H1 (cell line): Measurements from ENCODE around the gene SAT1. TPM values are rescaled to one million over a fixed set of nuclear protein-coding genes. Genes with fewer than 3 reads are reported as not detected.

Experiments
- CTCF ChIA-PET: fragments of 300-600 bp; sonication (Branson Sonifier 250); formaldehyde crosslinking; loops from one replicate; lab custom pipeline; 2021; ENCODE audit not compliant: partially characterized antibody; lab: Charles Lee
- POLR2A ChIA-PET: fragments of 300-600 bp; sonication (Branson Sonifier 250); formaldehyde crosslinking; loops from one replicate; lab custom pipeline; 2021; ENCODE audit warnings: inconsistent platforms; ENCODE audit not compliant: partially characterized antibody; lab: Charles Lee
- DNase-seq, 2 experiments: peaks; one replicate each; pipeline versions ENCODE4 v3.0.0 to v3.0.0-alpha.2; 2010 to 2022; ENCODE audit warnings: low spot score in 2 of 2, low read depth in 1 of 2, mixed read lengths in 1 of 2
- FAIRE-seq: peaks from 2 replicates; lab custom pipeline; 2011; peaks lifted over from hg19 to GRCh38; lab: Jason Lieb, UNC
- H2AFZ ChIP-seq: 2 replicates; pipeline ENCODE4 v1.8.1; 2012; ENCODE audit warnings: low read length, inconsistent platforms
- H2AK5ac ChIP-seq: 2 replicates; pipeline ENCODE4 v1.6.1; 2013; ENCODE audit warnings: low read depth, low read length
- H2BK120ac ChIP-seq: replicated peaks from 2 replicates; pipeline ENCODE3; 2013; ENCODE audit warnings: low read depth, low read length, inconsistent platforms
- H2BK12ac ChIP-seq: 2 replicates; pipeline ENCODE4 v1.6.1; 2013; ENCODE audit warnings: low read depth, low read length
- H2BK15ac ChIP-seq: 2 replicates; pipeline ENCODE4 v1.6.1; 2013; ENCODE audit warnings: low read length
- H2BK20ac ChIP-seq: 2 replicates; pipeline ENCODE4 v1.6.1; 2013; ENCODE audit warnings: low read length
- H2BK5ac ChIP-seq: 2 replicates; pipeline ENCODE4 v1.6.1; 2013; ENCODE audit warnings: low read depth, low read length
- H3K14ac ChIP-seq: 2 replicates; pipeline ENCODE4 v1.6.1; 2013; ENCODE audit warnings: inconsistent platforms; ENCODE audit not compliant: insufficient read length
- H3K18ac ChIP-seq: 2 replicates; pipeline ENCODE4 v1.6.1; 2013; ENCODE audit warnings: low read length; ENCODE audit errors: extremely low read depth
- H3K23ac ChIP-seq: 2 replicates; pipeline ENCODE4 v1.6.1; 2013; ENCODE audit warnings: inconsistent platforms; ENCODE audit not compliant: insufficient read length
- H3K23me2 ChIP-seq: 2 replicates; pipeline ENCODE4 v1.6.1; 2013; ENCODE audit warnings: low read depth, low read length
- H3K27ac ChIP-seq: 2 replicates; pipeline ENCODE4 v1.6.1; 2011; ENCODE audit warnings: low read depth, low read length, inconsistent platforms
- H3K27me3 ChIP-seq, 4 experiments: replicated peaks in 1 of 4; 1 replicate in 1 of 4; 2 replicates in 3 of 4; pipeline versions ENCODE4 v1.6.1 to v1.8.1; 2011 to 2013; ENCODE audit warnings: low read length in 3 of 4, mild to moderate bottlenecking in 3 of 4, inconsistent platforms in 2 of 4, mixed read lengths in 2 of 4, moderate library complexity in 1 of 4; ENCODE audit not compliant: control insufficient read depth in 3 of 4, insufficient read depth in 3 of 4; ENCODE audit errors: extremely low read depth in 1 of 4
- H3K36me3 ChIP-seq, 4 experiments: 2 replicates each; pipeline versions ENCODE4 v1.6.1 to v1.8.1; 2011 to 2013; ENCODE audit warnings: mild to moderate bottlenecking in 4 of 4, low read length in 3 of 4, moderate library complexity in 2 of 4, control low read depth in 1 of 4, inconsistent platforms in 1 of 4; ENCODE audit not compliant: insufficient read depth in 4 of 4, control insufficient read depth in 2 of 4
- H3K4ac ChIP-seq: replicated peaks from 2 replicates; pipeline ENCODE3; 2013; ENCODE audit warnings: low read length, low read depth, mixed read lengths, inconsistent platforms; ENCODE audit not compliant: insufficient read length
- H3K4me1 ChIP-seq, 4 experiments: replicated peaks in 1 of 4; 1 replicate in 1 of 4; 2 replicates in 3 of 4; pipeline versions ENCODE4 v1.6.1 to v1.8.1; 2011 to 2013; ENCODE audit warnings: low read length in 3 of 4, inconsistent platforms in 2 of 4, mixed read lengths in 1 of 4; ENCODE audit not compliant: insufficient read depth in 4 of 4, control insufficient read depth in 3 of 4
- H3K4me2 ChIP-seq, 2 experiments: 2 replicates each; pipeline versions ENCODE4 v1.6.1 to v1.8.1; 2011 to 2013; ENCODE audit warnings: low read depth in 2 of 2, low read length in 2 of 2, control low read depth in 1 of 2, inconsistent platforms in 1 of 2, mild to moderate bottlenecking in 1 of 2; ENCODE audit not compliant: insufficient read depth in 1 of 2
- H3K4me3 ChIP-seq, 4 experiments: fragments of 200-600, 300-600 bp in 1 of 4; sonication (generic), shearing (Covaris generic), sonication (Bioruptor Twin) in 1 of 4; 2 replicates each; pipeline versions ENCODE4 v1.5.1 to v1.8.1; 2011 to 2016; ENCODE audit warnings: low read length in 4 of 4, low read depth in 3 of 4, control low read depth in 2 of 4, inconsistent platforms in 2 of 4, mild to moderate bottlenecking in 2 of 4, mixed read lengths in 1 of 4, moderate library complexity in 1 of 4; ENCODE audit not compliant: insufficient read depth in 2 of 4; ENCODE audit errors: extremely low read depth in 1 of 4
- H3K56ac ChIP-seq: replicated peaks from 2 replicates; pipeline ENCODE3; 2013; ENCODE audit warnings: low read depth, mild to moderate bottlenecking, mixed read lengths, low read length, inconsistent platforms; ENCODE audit not compliant: insufficient read length
- H3K79me1 ChIP-seq: 2 replicates; pipeline ENCODE4 v1.6.1; 2013; ENCODE audit warnings: low read depth, low read length, control low read depth
- H3K79me2 ChIP-seq, 2 experiments: 2 replicates each; pipeline versions ENCODE4 v1.6.1 to v1.8.1; 2012 to 2013; ENCODE audit warnings: low read length in 2 of 2, mild to moderate bottlenecking in 2 of 2, inconsistent platforms in 1 of 2; ENCODE audit not compliant: insufficient read depth in 2 of 2, control insufficient read depth in 1 of 2
- H3K9ac ChIP-seq, 4 experiments: replicated peaks in 1 of 4; 1 replicate in 1 of 4; 2 replicates in 3 of 4; pipeline versions ENCODE4 v1.6.1 to v1.8.1; 2011 to 2013; ENCODE audit warnings: low read depth in 3 of 4, low read length in 3 of 4, control low read depth in 2 of 4, mild to moderate bottlenecking in 2 of 4, moderate library complexity in 2 of 4, inconsistent platforms in 1 of 4; ENCODE audit errors: extremely low read depth in 1 of 4
- H3K9me3 ChIP-seq, 2 experiments: 2 replicates each; pipeline versions ENCODE4 v1.6.1 to v1.8.1; 2012 to 2013; ENCODE audit warnings: mild to moderate bottlenecking in 2 of 2, moderate library complexity in 2 of 2, control low read depth in 1 of 2, inconsistent platforms in 1 of 2, low read depth in 1 of 2, low read length in 1 of 2, mixed read lengths in 1 of 2; ENCODE audit not compliant: insufficient read depth in 2 of 2
- H4K20me1 ChIP-seq, 2 experiments: replicated peaks in 1 of 2; 2 replicates each; pipeline versions ENCODE3 to v1.8.1; 2011 to 2013; ENCODE audit warnings: inconsistent platforms in 2 of 2, low read length in 2 of 2, mild to moderate bottlenecking in 1 of 2; ENCODE audit not compliant: insufficient read depth in 2 of 2, control insufficient read depth in 1 of 2
- H4K5ac ChIP-seq: 2 replicates; pipeline ENCODE4 v1.6.1; 2013; ENCODE audit warnings: low read length, low read depth, mixed read lengths, inconsistent platforms; ENCODE audit not compliant: insufficient read length
- H4K8ac ChIP-seq: 2 replicates; pipeline ENCODE4 v1.8.0; 2013; ENCODE audit warnings: mild to moderate bottlenecking, moderate library complexity, low read length, inconsistent platforms; ENCODE audit not compliant: insufficient read depth; ENCODE audit errors: extremely low read depth
- H4K91ac ChIP-seq: replicated peaks from 2 replicates; pipeline ENCODE3; 2013; ENCODE audit warnings: low read length, mixed read lengths, inconsistent platforms; ENCODE audit not compliant: insufficient read length
- ATF2 ChIP-seq: IDR thresholded peaks from 2 replicates; pipeline ENCODE4 v1.6.1; 2012; ENCODE audit warnings: low read length, inconsistent platforms
- KDM4A ChIP-seq: IDR thresholded peaks from one replicate; pipeline ENCODE4 v1.7.1; 2012; ENCODE audit warnings: low read depth, mild to moderate bottlenecking, moderate library complexity, low read length, inconsistent platforms; ENCODE audit not compliant: severe bottlenecking
- SIX5 ChIP-seq: IDR thresholded peaks from 2 replicates; pipeline ENCODE4 v1.6.1; 2011; ENCODE audit warnings: mild to moderate bottlenecking, low read depth, low read length
- WGBS, 2 experiments: shearing (Covaris generic) in 1 of 2; methylation state at CpG; one replicate each; pipeline versions ENCODE4 v1.1.6 to v1.1.7; 2013 to 2015; ENCODE audit warnings: low lambda C conversion rate in 2 of 2, mixed read lengths in 2 of 2, inconsistent platforms in 1 of 2, low coverage in 1 of 2, missing lambda C conversion rate in 1 of 2; ENCODE audit not compliant: insufficient replicate concordance in 2 of 2, insufficient coverage in 1 of 2, insufficient read length in 1 of 2; ENCODE audit errors: extremely low coverage in 1 of 2, missing lambda C conversion rate in 1 of 2; 5-methylcytosine and 5-hydroxymethylcytosine counted together
- polyA plus RNA-seq, 7 experiments: library from polyadenylated mRNA; depleted of rRNA in 3 of 7; stranded (reverse) in 5 of 7; unstranded in 2 of 7; fragments of >200 nt in 5 of 7; fragments of 200-250 nt in 2 of 7; gene quantifications; 1 replicate in 5 of 7; 2 replicates in 1 of 7; 4 replicates in 1 of 7; pipeline versions ENCODE4 v1.2.1 to v1.2.3, GENCODE V29; 2011 to 2013; ENCODE audit warnings: missing spikeins in 2 of 7, mixed read lengths in 2 of 7
- total RNA-seq: library from RNA; stranded (reverse); fragmentation: NEBNext Ultra II Directional; extraction: Animal tissue kit (Norgen Biotek cat#: 25700); gene quantifications from 2 replicates; pipeline ENCODE4 v1.2.1, GENCODE V29; 2021

Gene SAT1
- total and polyA plus RNA-seq, 2 of the 8 experiments (the other 6 are each of a cell fraction or from before 2014, with no cell fraction given), result 29.2 to 36.8 TPM

GRCh38 chrX:23754664-23755063 is 28.3 kb upstream of the SAT1 start:
- POLR2A ChIA-PET, result interaction anchor here (1.2 kb wide), 1 partner anchor 11 kb away, joined by 4 read pairs; the partner anchor contains the start of gene ACOT9
- 100% methylated on average over 1 of the region's 1 CpG; no CpG with 5 or more reads in 1 of the 2 experiments for WGBS, 2 experiments

More at GRCh38 chrX:23754664-23755063, 28.3 kb upstream of the SAT1 start:
- no peaks in the 10 kb centered on the region for H3K4me1 ChIP-seq
- FAIRE-seq (no peak), DNase-seq (no peak)
- no peaks in the 10 kb centered on the region for H3K23me2 ChIP-seq
- CTCF ChIA-PET, result interaction anchor here (1.1 to 1.6 kb wide), 2 partner anchors 11 to 147 kb away, joined by 4 to 9 read pairs; partner anchors contain the start of gene ACOT9
- H3K4ac ChIP-seq, result no peak overlapping the region
- H3K56ac ChIP-seq, result no peak overlapping the region
- no peaks in the 10 kb centered on the region for H3K79me2 ChIP-seq
- H3K27me3 ChIP-seq, result no peaks in the 10 kb centered on the region
- no peak overlapping the region for H3K27ac ChIP-seq
- no peak overlapping the region for H3K23ac ChIP-seq
- H2AFZ ChIP-seq, result no peak overlapping the region
- no peak overlapping the region for H2BK5ac ChIP-seq
- H3K79me1 ChIP-seq, result no peaks in the 10 kb centered on the region
- H3K14ac ChIP-seq, result no peak overlapping the region
- no peak overlapping the region for H3K9ac ChIP-seq
- TF ChIP-seq ATF2 (no peak), KDM4A (no peak), SIX5 (no peak)
- H4K8ac ChIP-seq, result no peak overlapping the region
- H3K4me2 ChIP-seq, result no peak overlapping the region
- no peak overlapping the region for H3K18ac ChIP-seq
- no peak overlapping the region for H2AK5ac ChIP-seq
- no peak overlapping the region for H4K91ac ChIP-seq
- H3K36me3 ChIP-seq, result no peaks in the 10 kb centered on the region
- no peak overlapping the region for H2BK120ac ChIP-seq
- H3K4me3 ChIP-seq, result no peak overlapping the region
- H2BK12ac ChIP-seq, result no peak overlapping the region
- no peaks in the 10 kb centered on the region for H4K20me1 ChIP-seq
- H2BK15ac ChIP-seq, result no peak overlapping the region
- no peaks in the 10 kb centered on the region for H3K9me3 ChIP-seq
- H2BK20ac ChIP-seq, result no peak overlapping the region
- no peak overlapping the region for H4K5ac ChIP-seq
